Activated naive CD4-positive, alpha-beta T cell treated with anti-CD3 and anti-CD28 coated beads, Interleukin-2, amount 50 U/mL, for 24 hours (primary cell): ENCODE measurements around the gene COPG2.
"Not testable (repeated sequence)": the region's sequence is repeated elsewhere in the genome, so short reads cannot be mapped to it uniquely, and the experiment has no call there.

Experiments used
- H3K27ac Mint-ChIP-seq: one replicate; pipeline ENCODE4 v1.8.0; 2021; ENCODE audit warnings: mild to moderate bottlenecking, mixed read lengths
- H3K27me3 Mint-ChIP-seq: one replicate; pipeline ENCODE4 v1.8.0; 2021; ENCODE audit warnings: mixed read lengths
- H3K36me3 Mint-ChIP-seq: one replicate; pipeline ENCODE4 v1.8.0; 2021; ENCODE audit warnings: mixed read lengths
- H3K4me1 Mint-ChIP-seq: one replicate; pipeline ENCODE4 v1.8.0; 2021; ENCODE audit warnings: mixed read lengths
- H3K4me3 Mint-ChIP-seq: one replicate; pipeline ENCODE4 v1.8.0; 2021; ENCODE audit warnings: mild to moderate bottlenecking, mixed read lengths
- H3K9me3 Mint-ChIP-seq: one replicate; pipeline ENCODE4 v1.8.0; 2021; ENCODE audit warnings: mixed read lengths

COPG2 gene

DNA sequence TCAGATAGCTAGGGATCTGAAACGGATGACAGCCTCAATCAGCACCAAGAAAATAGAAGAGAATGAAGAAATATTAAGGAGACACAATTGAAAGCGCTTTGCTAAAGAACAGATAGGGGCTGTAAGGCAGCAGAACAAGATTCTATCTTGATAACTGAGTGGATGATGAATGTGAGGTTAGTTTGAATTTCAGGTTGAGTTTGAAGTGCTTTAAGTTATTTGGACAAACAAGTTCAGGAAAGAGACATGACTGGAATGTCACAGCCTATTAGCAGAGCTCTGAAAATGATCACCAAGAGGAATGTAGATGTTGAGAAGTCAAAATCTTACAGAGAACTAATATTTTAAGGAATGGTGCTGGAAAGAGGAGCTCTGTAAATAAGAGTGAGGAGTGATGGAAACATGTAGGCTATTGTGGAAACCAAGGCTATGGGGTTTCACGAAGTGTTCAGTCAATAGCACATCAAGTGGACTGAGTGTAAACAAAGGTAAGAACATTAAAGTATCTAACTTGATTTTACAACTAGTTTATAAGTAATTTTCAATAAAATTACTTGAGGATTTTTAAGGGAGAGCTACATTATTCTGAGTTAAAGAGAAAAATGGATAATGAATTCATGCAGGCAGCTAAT is 115.0 kb downstream of the COPG2 start:
- H3K9me3 Mint-ChIP-seq = no peaks in the 10 kb centered on the region

DNA sequence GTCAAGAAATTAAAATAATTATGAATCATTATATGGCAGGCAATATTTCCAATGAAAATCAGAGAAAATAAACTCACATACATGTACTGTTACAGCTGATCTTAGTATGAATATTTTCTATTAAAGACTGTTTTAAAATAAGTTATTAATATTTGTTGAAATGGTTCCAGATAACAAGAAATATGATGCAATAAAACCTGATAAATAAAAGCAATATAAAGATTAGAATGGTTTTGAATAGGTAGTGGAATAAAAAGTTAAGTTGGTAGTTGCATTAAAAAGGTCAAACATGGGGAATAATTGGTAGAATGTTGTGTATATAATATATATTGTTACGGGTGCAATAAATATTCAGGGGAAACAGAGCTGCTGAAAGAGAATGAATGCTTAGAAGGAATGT is 124.2 kb downstream of the COPG2 start:
- Mint-ChIP-seq H3K4me3 (no peak overlapping the region), H3K27ac (no peak overlapping the region), H3K9me3 (no peaks in the 10 kb centered on the region), H3K4me1 (no peaks in the 10 kb centered on the region), H3K36me3 (peaks cover 16% of the 10 kb centered on the region), H3K27me3 (no peaks in the 10 kb centered on the region)

More for the DNA sequence above, 115.0 kb downstream of the COPG2 start:
- Mint-ChIP-seq H3K27me3 (no peaks in the 10 kb centered on the region), H3K4me1 (no peaks in the 10 kb centered on the region), H3K36me3 (peaks cover 24% of the 10 kb centered on the region), H3K27ac (no peak overlapping the region), H3K4me3 (no peak overlapping the region)

DNA sequence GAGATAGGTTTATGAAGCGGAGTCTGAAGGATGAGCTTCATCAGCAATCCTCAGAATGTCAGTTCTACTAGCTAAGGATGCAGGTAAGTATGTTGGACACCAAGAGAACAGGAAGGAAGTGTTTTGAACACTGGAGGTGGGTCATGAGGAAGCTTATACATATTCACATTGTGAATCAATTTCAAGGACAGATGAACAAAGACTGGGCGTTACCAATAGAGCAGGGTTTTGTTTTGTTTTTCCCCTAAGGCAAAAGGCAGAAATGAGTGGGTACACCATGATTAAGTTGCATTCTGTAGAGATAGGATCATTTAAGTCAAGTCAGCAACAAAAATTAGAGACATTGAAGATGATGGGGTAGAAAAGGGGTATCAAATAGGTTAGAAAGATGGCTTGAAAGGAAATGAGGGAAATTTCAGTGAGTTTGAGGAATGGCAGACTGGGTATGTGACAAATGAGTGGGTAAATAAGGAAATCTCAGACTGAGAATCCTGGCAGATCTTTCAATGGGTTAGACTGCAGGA is 125.0 kb downstream of the COPG2 start:
- H3K9me3 Mint-ChIP-seq = no peaks in the 10 kb centered on the region
- H3K4me3 Mint-ChIP-seq = no peak overlapping the region
- no peaks in the 10 kb centered on the region for H3K27me3 Mint-ChIP-seq
- peaks cover 13% of the 10 kb centered on the region for H3K36me3 Mint-ChIP-seq
- H3K4me1 Mint-ChIP-seq = no peaks in the 10 kb centered on the region
- H3K27ac Mint-ChIP-seq = no peak overlapping the region

DNA sequence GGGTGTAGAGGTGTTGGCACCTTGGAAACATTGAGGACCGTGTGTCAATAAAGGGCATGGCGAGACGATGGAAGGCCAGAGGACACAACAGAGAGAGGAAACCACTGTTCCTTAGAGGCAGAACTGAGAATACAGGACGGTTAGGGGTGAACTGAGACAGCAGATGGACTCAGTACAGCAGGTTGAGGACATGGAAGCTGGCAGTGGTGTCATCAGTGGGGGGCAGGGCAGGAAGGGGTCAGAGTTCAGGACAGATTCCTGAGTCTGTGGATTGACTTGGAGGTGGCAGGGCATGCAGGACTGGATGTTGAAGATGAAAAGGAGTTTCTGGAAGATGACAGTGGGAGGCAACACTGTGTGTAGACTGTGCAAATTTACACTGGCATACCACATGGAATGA is 126.3 kb downstream of the COPG2 start:
- not testable (repeated sequence) for H3K4me3 Mint-ChIP-seq, H3K9me3 Mint-ChIP-seq, H3K4me1 Mint-ChIP-seq, H3K36me3 Mint-ChIP-seq, H3K27me3 Mint-ChIP-seq, H3K27ac Mint-ChIP-seq

DNA sequence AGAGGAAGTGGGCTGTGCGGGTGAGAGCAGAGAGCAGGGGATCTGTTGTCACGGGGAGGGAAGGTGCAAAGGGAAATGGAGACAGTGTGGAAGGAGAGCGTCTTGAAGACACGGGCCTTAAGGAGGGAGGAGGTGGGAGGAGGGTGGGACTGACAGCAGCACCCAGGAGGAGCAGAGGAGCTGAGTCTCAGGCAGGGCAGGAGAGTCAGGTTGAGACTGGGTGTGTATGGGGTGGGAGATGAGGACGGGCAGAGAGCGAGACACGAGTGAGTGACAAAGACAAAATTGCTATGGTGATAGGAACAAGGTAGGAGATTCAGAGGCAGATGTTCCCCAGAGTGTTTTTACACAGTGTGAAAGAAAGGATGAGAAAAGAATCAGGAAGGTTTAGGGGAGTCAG is 127.3 kb downstream of the COPG2 start:
- not testable (repeated sequence) for H3K4me3 Mint-ChIP-seq

DNA sequence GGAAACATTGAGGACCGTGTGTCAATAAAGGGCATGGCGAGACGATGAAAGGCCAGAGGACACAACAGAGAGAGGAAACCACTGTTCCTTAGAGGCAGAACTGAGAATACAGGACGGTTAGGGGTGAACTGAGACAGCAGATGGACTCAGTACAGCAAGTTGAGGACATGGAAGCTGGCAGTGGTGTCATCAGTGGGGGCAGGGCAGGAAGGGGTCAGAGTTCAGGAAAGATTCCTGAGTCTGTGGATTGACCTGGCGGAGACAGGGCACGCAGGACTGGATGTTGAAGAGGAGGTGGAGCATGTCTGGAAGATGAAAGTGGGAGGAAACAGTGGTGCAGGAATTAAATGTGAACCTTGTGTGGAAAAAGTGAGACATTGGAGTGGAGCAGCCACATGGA is 130.7 kb downstream of the COPG2 start:
- H3K36me3 Mint-ChIP-seq, H3K4me3 Mint-ChIP-seq, H3K4me1 Mint-ChIP-seq, H3K9me3 Mint-ChIP-seq, H3K27ac Mint-ChIP-seq, H3K27me3 Mint-ChIP-seq: not testable (repeated sequence)

More for the DNA sequence above, 127.3 kb downstream of the COPG2 start:
- H3K27ac Mint-ChIP-seq, H3K27me3 Mint-ChIP-seq, H3K36me3 Mint-ChIP-seq, H3K4me1 Mint-ChIP-seq, H3K9me3 Mint-ChIP-seq: not testable (repeated sequence)

DNA sequence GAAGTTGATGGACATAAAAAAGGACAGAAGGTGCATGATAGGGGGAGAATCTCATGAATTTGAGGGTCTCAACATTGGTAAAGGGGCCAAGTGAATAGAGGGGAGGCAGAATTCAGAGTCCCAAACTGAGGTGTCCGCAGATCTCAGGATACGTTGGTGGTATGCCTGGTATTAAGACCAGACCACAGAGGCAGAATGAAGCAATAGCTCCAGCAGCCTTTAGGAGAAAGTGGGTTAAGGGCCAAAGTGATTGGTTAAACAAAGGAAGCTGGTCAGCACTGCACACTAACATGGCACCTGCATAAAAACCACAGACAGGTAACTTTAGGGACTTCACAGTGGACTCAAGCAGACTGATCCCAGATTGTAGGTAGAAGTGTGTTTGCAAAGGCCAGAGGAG is 139.1 kb downstream of the COPG2 start:
- Mint-ChIP-seq H3K27me3 (no peaks in the 10 kb centered on the region), H3K9me3 (no peaks in the 10 kb centered on the region), H3K27ac (no peak overlapping the region), H3K4me1 (no peaks in the 10 kb centered on the region), H3K4me3 (no peak overlapping the region), H3K36me3 (peaks cover 16% of the 10 kb centered on the region)

DNA sequence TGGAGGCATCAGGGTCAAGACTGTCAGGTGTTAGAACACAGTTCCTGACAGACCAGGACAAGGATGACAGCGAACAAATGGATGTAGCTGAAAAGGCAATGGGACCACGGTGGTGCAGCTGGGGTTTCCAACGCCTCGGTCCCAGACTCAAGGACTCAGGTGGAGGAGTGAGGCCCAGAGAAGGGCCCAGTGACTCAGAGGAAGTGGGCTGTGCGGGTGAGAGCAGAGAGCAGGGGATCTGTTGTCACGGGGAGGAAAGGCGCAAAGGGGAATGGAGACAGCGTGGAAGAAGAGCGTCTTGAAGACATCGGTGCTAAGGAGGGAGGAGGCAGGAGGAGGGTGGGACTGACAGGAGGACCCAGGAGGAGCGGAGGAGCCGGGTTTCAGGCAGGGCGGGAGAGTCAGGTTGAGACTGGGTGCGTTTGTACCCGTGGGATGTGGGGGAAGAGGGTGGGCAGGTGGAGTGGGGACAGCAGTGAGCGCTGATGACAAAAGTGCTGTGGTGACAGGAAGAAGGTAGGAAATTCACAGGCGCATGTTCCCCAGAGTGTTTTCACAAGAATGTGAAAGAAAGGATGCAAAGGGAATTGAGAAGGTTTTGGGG is 140.7 kb downstream of the COPG2 start:
- not testable (repeated sequence) for H3K27ac Mint-ChIP-seq, H3K9me3 Mint-ChIP-seq, H3K4me1 Mint-ChIP-seq, H3K27me3 Mint-ChIP-seq
- Mint-ChIP-seq H3K4me3 (peak overlapping the region; percentile 8), H3K36me3 (peaks cover 16% of the 10 kb centered on the region)

DNA sequence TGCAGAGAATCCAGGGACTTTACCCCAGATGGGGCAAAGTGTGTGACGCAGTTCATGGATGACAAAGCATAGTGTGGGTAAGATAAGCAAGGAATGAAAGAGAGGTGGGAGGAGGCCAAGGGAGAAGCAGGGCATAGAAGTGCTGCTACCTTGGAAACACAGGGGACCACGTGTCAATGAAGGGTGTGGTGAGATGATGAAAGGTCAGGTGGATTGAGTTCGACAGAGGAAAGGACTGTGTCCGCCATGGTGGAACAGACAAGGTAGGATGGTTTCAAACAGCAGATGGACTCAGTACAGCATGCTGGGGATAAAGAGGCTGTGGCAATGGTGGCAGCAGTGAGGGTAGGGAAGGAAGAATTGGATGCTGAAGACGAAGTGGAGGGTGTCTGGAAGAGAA is 143.9 kb downstream of the COPG2 start:
- no peaks in the 10 kb centered on the region for H3K27me3 Mint-ChIP-seq
- H3K4me3 Mint-ChIP-seq = no peak overlapping the region
- H3K4me1 Mint-ChIP-seq = no peaks in the 10 kb centered on the region
- H3K9me3 Mint-ChIP-seq = no peaks in the 10 kb centered on the region
- H3K27ac Mint-ChIP-seq = no peak overlapping the region
- peaks cover 4% of the 10 kb centered on the region for H3K36me3 Mint-ChIP-seq

DNA sequence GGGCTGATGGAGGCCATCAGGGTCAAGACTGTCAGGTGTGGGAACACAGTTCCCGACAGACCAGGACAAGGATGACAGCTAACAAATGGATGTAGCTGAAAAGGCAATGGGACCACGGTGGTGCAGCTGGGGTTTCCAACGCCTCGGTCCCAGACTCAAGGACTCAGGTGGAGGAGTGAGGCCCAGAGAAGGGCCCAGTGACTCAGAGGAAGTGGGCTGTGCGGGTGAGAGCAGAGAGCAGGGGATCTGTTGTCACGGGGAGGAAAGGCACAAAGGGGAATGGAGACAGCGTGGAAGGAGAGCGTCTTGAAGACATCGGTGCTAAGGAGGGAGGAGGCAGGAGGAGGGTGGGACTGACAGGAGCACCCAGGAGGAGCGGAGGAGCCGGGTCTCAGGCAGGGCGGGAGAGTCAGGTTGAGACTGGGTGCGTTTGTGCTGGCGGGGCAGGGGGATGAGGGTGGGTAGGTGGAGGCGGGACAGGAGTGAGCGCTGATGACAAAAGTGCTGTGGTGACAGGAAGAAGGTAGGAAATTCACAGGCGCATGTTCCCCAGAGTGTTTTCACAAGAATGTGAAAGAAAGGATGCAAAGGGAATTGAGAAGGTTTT is 144.9 kb downstream of the COPG2 start:
- not testable (repeated sequence) for H3K27ac Mint-ChIP-seq, H3K4me3 Mint-ChIP-seq

DNA sequence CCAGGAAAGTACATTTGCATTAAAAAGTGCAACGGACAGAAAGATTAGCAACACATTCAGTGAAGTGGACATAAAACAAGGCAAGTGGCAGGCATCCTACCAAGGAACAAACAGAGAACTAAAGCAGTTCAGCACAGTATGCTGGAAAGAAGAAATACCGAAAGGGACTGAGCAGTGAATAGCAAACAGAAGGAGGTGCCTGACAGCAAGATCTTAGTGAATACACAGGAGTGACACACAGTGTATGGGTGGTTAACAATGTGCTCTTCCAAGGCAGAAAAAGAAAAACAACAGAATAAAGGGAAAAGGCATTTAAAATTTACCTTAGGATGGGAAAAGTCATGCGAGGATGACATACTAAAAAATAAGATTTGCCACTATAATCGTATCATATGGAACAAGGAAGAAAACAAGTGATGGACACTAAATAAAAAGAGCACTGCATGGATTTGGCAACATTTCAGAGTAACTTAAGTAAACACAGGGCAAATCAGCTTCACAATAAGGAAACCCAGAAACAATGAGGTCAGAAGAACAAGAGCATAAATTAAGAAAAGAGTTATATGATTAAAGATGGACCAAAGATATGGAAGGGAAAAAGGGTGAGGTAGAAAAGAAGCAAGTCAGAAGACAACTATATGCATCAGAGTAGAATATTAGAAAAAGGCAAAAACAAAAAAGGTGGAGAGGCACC is 147.1 kb downstream of the COPG2 start:
- Mint-ChIP-seq H3K27me3 (no peaks in the 10 kb centered on the region), H3K4me1 (no peaks in the 10 kb centered on the region), H3K9me3 (no peaks in the 10 kb centered on the region), H3K36me3 (no peaks in the 10 kb centered on the region), H3K4me3 (no peak overlapping the region), H3K27ac (no peak overlapping the region)

More for the DNA sequence above, 144.9 kb downstream of the COPG2 start:
- H3K36me3 Mint-ChIP-seq, H3K4me1 Mint-ChIP-seq, H3K9me3 Mint-ChIP-seq, H3K27me3 Mint-ChIP-seq: not testable (repeated sequence)

DNA sequence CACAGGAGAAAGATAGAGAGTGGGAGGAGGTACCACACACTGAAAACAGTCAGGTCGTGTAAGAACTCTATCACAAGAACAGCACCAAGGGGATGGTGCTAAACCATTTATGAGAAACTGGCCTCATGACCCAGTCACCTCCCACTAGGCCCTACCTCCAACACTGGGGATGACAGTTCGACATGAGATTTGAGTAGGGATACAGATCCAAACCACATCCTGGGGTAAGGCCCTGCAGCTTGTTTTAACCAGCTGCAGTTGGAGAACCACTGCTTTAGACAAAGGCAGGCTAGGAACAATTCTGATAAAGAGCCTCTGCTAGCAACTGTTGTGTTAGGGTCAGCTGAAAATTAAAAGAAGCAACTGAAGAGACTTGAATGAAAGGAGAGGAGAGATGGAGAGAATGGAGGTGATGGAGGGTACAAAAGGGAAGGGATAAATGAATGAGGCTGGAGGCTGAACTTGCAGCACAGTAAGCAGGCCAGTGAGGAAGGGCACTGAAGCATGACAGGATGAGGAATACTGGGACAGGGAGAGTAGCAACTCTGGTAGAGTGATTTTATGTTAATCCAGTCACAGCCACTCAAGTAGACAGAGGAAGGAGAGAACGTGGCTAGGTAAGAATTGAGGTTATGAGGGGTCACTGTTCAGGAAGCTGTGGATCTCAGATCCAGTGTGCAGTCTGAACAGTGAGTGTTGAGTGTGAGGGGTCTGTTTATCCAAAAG is 153.1 kb downstream of the COPG2 start:
- no peaks in the 10 kb centered on the region for H3K4me1 Mint-ChIP-seq
- H3K4me3 Mint-ChIP-seq = no peak overlapping the region
- no peaks in the 10 kb centered on the region for H3K36me3 Mint-ChIP-seq
- H3K27ac Mint-ChIP-seq = no peak overlapping the region
- H3K27me3 Mint-ChIP-seq = no peaks in the 10 kb centered on the region
- H3K9me3 Mint-ChIP-seq = no peaks in the 10 kb centered on the region

DNA sequence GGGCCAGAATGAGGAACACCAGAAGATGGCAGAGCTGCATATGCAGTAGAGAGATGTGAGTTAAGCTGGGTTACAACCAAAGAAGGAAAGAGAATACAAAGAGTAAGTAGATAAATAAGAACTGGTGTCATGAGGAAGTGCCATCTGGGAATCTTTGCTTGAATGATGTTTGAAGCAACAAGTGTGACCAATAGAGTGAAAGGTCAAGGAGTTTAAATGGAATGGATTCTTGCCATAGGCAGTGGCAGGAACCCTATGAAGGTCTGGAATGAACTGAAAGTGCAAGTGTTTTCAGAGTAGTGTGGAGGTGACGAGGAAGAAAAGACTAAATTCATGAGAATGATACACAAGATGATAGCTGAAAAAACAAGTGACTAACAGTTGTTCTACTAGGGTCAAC is 155.1 kb downstream of the COPG2 start:
- H3K4me1 Mint-ChIP-seq = no peaks in the 10 kb centered on the region
- no peak overlapping the region for H3K4me3 Mint-ChIP-seq
- H3K9me3 Mint-ChIP-seq = no peaks in the 10 kb centered on the region
- H3K36me3 Mint-ChIP-seq = no peaks in the 10 kb centered on the region
- H3K27ac Mint-ChIP-seq = no peak overlapping the region
- no peaks in the 10 kb centered on the region for H3K27me3 Mint-ChIP-seq

DNA sequence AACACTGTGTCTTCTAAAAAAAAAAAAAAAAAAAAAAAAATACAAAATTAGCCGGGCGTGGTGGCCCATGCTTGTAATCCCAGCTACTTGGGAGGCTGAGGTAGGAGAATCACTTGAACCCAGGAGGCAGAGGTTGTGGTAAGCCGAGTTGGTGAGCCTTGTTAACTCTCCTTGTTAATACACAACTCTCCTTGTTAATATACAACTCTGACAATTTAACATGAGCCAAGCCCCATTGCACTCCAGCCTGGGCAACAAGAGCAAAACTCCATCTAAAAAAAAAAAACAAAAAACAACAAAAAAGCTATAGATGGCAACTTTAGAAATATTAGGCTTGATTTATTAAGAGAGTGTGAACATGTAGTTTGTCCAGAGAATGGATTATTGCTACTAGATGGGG is 156.5 kb downstream of the COPG2 start:
- not testable (repeated sequence) for H3K27ac Mint-ChIP-seq, H3K36me3 Mint-ChIP-seq, H3K9me3 Mint-ChIP-seq, H3K4me1 Mint-ChIP-seq, H3K27me3 Mint-ChIP-seq, H3K4me3 Mint-ChIP-seq

DNA sequence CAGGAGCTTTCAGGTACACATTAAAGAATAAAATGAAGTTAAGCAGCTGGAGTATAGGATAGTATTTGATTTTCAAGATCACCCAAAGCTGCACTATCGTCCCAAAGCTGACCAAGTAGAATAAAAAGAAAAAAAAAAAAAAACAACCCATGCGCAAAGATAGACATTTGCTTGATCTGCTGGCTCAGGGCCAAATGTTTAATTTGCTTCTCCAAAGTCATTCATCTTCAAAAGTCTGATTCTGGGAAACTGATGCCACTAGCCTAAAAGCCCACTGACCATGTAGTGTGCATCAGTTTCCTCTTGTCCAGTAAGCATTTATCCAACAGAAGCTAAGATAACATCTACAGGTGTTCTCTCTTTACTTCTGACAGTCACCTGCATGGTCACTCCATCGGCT is 162.2 kb downstream of the COPG2 start:
- Mint-ChIP-seq H3K4me1 (no peaks in the 10 kb centered on the region), H3K4me3 (no peak overlapping the region), H3K9me3 (no peaks in the 10 kb centered on the region), H3K27me3 (no peaks in the 10 kb centered on the region), H3K27ac (no peak overlapping the region), H3K36me3 (peaks cover 11% of the 10 kb centered on the region)

DNA sequence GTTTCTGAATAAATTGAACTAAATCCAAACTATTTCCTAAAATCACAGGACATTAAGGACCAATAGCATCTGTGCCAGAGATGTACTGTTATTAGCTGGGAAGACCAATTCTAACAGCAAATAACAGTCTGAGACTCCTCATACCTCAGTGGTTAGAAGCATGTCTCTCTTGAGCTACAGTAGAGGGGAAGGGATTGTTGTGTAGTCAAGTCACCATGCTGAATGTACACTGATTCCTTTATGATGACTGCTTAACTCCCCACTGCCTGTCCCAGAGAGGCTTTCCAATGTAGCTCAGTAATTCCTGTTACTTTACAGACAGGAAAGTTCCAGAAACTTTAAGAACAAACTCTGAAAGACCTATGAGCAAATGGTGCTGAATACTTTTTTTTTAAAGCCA is 162.8 kb downstream of the COPG2 start:
- Mint-ChIP-seq H3K27me3 (no peaks in the 10 kb centered on the region), H3K9me3 (no peaks in the 10 kb centered on the region), H3K36me3 (peaks cover 12% of the 10 kb centered on the region), H3K4me3 (no peak overlapping the region), H3K4me1 (no peaks in the 10 kb centered on the region), H3K27ac (no peak overlapping the region)
